Prostate gland (tissue), 2 donors: ENCODE measurements around the gene STAM2.
"Not testable (repeated sequence)": the region's sequence is repeated elsewhere in the genome, so short reads cannot be mapped to it uniquely, and the experiment has no call there.

Experiments used
- POLR2A ChIP-seq: fragments of 450-650 bp; IDR thresholded peaks from one replicate; pipeline ENCODE4 v1.6.1; 2016; ENCODE audit warnings: antibody characterized with exemption, mild to moderate bottlenecking
- TF ChIP-seq, protein P1 (sequence below), 4 experiments: fragments of 200-600 bp in 2 of 4; fragments of 450-650 bp in 2 of 4; sonication (generic) in 2 of 4; IDR thresholded peaks; 1 replicate in 3 of 4; 2 replicates in 1 of 4; pipeline ENCODE4 v1.5.1; 2016 to 2019; ENCODE audit warnings: antibody characterized with exemption in 4 of 4, mild to moderate bottlenecking in 2 of 4, moderate library complexity in 2 of 4

DNA sequence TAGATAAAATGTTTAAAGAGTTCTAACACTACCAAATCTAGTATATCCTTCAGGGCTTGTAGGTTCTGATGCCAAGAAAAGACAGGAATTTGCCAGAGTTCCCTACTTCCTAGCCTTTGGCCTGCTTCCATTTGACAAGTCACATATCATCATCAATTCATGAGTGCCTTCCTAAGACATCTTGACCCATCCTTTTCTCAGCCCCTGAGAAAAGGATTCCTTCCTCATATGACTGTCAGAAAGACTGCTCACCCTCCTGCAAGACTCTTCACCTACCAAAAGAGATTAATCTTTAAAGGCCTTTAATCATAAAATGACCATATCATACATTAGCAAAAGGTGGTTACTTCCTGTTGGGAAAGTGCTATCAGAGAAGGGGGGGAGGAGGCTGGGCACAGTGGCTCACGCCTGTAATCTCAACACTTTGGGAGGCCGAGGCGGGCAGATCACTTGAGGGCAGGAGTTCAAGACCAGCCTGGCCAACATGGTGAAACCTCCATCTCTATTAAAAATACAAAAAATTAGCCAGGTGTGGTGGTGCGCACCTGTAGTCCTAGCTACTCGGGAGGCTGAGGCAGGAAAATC lies 3.3 kb downstream of the STAM2 start:
- TF ChIP-seq, protein P1, sequence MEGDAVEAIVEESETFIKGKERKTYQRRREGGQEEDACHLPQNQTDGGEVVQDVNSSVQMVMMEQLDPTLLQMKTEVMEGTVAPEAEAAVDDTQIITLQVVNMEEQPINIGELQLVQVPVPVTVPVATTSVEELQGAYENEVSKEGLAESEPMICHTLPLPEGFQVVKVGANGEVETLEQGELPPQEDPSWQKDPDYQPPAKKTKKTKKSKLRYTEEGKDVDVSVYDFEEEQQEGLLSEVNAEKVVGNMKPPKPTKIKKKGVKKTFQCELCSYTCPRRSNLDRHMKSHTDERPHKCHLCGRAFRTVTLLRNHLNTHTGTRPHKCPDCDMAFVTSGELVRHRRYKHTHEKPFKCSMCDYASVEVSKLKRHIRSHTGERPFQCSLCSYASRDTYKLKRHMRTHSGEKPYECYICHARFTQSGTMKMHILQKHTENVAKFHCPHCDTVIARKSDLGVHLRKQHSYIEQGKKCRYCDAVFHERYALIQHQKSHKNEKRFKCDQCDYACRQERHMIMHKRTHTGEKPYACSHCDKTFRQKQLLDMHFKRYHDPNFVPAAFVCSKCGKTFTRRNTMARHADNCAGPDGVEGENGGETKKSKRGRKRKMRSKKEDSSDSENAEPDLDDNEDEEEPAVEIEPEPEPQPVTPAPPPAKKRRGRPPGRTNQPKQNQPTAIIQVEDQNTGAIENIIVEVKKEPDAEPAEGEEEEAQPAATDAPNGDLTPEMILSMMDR (IDR thresholded peaks at IDR 0.05), result not testable (repeated sequence)
- not testable (repeated sequence) for TF ChIP-seq POLR2A
